Chondrocyte (in vitro differentiated cells): Measurements from ENCODE around the gene C9orf50. TPM values are rescaled to one million over a fixed set of nuclear protein-coding genes. Genes with fewer than 3 reads are reported as not detected.

Experiments used
- DNase-seq: peaks from one replicate; pipeline ENCODE4 v3.0.0; 2021; ENCODE audit warnings: mixed read lengths, low spot score
- H3K27ac Mint-ChIP-seq: one replicate; pipeline ENCODE4 v1.8.0; 2021; ENCODE audit warnings: mild to moderate bottlenecking, moderate library complexity, mixed read lengths; ENCODE audit not compliant: unreplicated experiment
- H3K27me3 Mint-ChIP-seq: 2 replicates; pipeline ENCODE4 v1.8.0; 2021; ENCODE audit warnings: low read depth, mixed read lengths
- H3K36me3 Mint-ChIP-seq: 2 replicates; pipeline ENCODE4 v1.8.0; 2021; ENCODE audit warnings: low read depth, mixed read lengths
- H3K4me1 Mint-ChIP-seq: 2 replicates; pipeline ENCODE4 v1.8.0; 2021; ENCODE audit warnings: low read depth, mild to moderate bottlenecking, mixed read lengths
- H3K4me3 Mint-ChIP-seq: one replicate; pipeline ENCODE4 v1.8.0; 2021; ENCODE audit warnings: mild to moderate bottlenecking, moderate library complexity, mixed read lengths; ENCODE audit not compliant: unreplicated experiment
- H3K9me3 Mint-ChIP-seq: 2 replicates; pipeline ENCODE4 v1.8.0; 2021; ENCODE audit warnings: low read depth, mixed read lengths
- total RNA-seq: library from RNA; stranded (reverse); gene quantifications from 3 replicates; pipeline ENCODE4 v1.2.1, GENCODE V29; 2021
- TF ChIP-seq, protein P1 (sequence below): fragments of 200-600 bp; sonication (generic); IDR thresholded peaks from 2 replicates; pipeline ENCODE4 v1.5.0; 2021; ENCODE audit warnings: antibody characterized with exemption, mild to moderate bottlenecking, moderate library complexity

C9orf50 gene
- total RNA-seq, 1 donor from 2014 or later = 0.30 TPM

DNA sequence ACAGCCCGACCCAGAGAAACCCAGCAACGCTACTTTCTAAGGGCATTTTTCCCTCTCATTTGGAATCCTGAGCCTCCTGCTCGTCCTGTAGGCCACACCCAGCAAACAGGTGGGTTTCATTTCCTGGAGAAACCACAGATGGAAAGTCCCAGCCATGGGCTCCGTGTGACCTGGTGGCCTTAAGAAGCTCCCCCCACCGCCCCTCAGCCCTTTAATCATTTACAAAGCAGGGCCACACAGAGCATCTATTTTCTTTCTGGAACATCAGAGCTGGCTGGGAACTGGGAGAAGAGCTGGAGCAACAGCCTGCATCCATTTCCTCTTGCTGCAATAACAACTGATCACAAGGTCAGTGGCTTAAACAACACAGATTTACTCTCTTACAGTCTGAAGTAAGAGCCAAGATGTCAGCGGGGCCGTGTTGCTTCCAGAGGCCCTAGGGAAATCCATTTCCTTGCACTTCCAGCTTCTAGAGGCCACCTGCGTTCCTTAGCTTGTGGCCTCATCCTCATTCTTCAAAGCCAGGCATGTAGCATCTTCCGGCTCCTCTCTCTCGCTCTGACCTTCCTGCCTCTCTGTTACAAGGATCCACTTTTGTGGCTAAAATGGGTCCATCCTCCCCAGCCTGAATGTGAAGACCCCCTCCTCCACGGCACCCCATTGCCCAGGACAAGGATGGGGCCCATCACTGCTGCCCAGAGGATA, 40.5 kb downstream of the C9orf50 start:
- peaks cover 18% of the 10 kb centered on the region for H3K4me1 Mint-ChIP-seq
- no peaks in the 10 kb centered on the region for H3K36me3 Mint-ChIP-seq
- DNase-seq = no peak
- H3K9me3 Mint-ChIP-seq = no peaks in the 10 kb centered on the region
- H3K27ac Mint-ChIP-seq = no peak overlapping the region
- no peak overlapping the region for H3K4me3 Mint-ChIP-seq
- TF ChIP-seq, protein P1, sequence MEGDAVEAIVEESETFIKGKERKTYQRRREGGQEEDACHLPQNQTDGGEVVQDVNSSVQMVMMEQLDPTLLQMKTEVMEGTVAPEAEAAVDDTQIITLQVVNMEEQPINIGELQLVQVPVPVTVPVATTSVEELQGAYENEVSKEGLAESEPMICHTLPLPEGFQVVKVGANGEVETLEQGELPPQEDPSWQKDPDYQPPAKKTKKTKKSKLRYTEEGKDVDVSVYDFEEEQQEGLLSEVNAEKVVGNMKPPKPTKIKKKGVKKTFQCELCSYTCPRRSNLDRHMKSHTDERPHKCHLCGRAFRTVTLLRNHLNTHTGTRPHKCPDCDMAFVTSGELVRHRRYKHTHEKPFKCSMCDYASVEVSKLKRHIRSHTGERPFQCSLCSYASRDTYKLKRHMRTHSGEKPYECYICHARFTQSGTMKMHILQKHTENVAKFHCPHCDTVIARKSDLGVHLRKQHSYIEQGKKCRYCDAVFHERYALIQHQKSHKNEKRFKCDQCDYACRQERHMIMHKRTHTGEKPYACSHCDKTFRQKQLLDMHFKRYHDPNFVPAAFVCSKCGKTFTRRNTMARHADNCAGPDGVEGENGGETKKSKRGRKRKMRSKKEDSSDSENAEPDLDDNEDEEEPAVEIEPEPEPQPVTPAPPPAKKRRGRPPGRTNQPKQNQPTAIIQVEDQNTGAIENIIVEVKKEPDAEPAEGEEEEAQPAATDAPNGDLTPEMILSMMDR = no peak
- H3K27me3 Mint-ChIP-seq = no peaks in the 10 kb centered on the region

DNA sequence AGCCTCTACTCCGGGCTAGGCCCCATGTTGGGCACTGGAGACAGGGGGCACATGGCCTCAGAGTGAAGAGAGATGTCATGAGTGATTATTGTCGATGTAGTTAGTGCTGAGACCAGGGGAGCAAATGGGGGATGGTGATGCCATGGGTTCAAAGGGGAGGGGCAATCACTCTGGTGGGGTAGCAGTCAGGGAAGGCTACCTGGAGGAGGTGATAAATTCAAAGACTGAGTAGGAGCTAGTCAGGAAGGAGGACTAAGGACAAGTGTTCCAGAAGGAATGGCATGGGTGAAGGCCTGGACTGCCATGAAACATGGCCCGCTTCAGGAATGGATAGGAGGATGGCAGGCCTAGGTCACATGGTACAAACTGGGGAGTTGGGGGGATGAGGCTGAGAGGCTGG, 41.6 kb downstream of the C9orf50 start:
- H3K36me3 Mint-ChIP-seq = no peaks in the 10 kb centered on the region
- H3K27ac Mint-ChIP-seq = no peak overlapping the region
- TF ChIP-seq, protein P1 = no peak
- no peaks in the 10 kb centered on the region for H3K27me3 Mint-ChIP-seq
- H3K4me1 Mint-ChIP-seq = peaks cover 23% of the 10 kb centered on the region
- DNase-seq = no peak
- no peak overlapping the region for H3K4me3 Mint-ChIP-seq
- H3K9me3 Mint-ChIP-seq = no peaks in the 10 kb centered on the region

DNA sequence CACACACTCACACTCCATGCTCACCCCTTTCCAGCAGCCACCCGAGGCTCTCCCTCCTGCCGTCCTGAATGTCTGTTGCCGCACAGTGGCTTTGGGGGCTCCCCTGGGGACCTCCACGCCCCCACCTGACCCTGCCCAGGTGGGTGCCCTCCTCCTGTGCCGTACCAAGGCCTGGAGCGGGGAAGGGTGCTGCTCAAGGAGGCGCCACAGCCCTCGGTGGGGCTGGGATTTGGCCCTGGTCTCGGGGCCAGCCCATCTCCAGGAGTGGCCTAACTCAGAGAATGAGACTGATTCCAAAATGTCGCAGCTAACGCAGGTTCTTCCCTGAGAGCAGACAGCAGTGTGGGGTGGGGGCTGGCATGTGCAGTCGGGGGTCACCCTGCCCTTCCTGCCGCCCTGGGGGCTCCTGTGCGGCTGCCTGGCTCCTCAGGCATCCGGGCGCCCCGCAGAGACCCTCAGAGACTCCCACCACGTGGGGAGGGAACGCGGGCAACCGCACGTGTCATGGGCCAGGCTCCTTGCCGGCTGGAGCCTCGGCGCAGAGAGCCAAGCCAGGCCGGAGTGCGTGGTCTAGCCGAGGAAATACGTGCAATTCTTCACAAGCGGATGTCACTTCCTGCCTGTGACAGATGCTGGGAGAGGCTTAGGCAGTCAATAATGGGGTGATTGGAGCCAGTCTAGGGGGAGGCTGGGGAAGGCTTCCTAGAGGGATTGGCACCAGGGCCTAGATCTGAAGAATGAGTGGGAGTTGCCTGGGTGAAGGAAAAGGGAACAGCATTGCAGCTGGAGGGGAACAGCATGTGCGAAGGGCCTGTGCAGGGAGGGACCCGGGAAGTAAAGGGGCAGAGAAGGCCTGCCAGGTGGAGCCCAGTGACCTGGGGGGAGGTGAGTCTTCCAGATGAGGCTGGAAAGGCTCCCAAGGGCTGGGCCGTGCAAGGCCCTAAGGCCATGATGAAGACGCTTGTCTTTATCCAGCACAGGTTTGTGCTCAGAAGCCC, 44.1 kb downstream of the C9orf50 start:
- no peak for DNase-seq
- peaks cover 23% of the 10 kb centered on the region for H3K4me1 Mint-ChIP-seq
- H3K9me3 Mint-ChIP-seq = peaks cover 6% of the 10 kb centered on the region
- H3K36me3 Mint-ChIP-seq = no peaks in the 10 kb centered on the region
- H3K27ac Mint-ChIP-seq = no peak overlapping the region
- no peaks in the 10 kb centered on the region for H3K27me3 Mint-ChIP-seq
- TF ChIP-seq, protein P1 = no peak
- no peak overlapping the region for H3K4me3 Mint-ChIP-seq

DNA sequence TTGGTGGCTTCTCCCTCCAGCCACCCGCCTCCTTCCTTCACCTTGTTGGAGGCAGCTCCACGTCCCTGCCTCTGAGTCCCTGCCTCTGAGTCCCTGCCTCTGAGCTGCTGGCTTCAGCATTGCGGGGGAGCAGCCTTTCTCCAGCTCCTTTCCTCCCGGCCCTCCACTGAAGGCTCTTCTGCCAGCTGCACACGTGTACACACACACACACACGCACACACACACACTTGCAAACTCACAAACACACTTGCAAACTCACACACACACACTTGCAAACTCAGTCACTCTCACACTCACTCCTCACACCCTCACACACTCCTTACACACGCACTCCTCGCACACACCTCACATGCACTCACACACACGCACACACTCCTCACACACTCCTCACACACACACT, 45.1 kb downstream of the C9orf50 start:
- Mint-ChIP-seq H3K4me1 (peaks cover 28% of the 10 kb centered on the region), H3K27me3 (no peaks in the 10 kb centered on the region), H3K9me3 (peaks cover 6% of the 10 kb centered on the region), H3K36me3 (no peaks in the 10 kb centered on the region), H3K27ac (no peak overlapping the region), H3K4me3 (no peak overlapping the region)
- TF ChIP-seq, protein P1 = no peak
- DNase-seq = no peak

DNA sequence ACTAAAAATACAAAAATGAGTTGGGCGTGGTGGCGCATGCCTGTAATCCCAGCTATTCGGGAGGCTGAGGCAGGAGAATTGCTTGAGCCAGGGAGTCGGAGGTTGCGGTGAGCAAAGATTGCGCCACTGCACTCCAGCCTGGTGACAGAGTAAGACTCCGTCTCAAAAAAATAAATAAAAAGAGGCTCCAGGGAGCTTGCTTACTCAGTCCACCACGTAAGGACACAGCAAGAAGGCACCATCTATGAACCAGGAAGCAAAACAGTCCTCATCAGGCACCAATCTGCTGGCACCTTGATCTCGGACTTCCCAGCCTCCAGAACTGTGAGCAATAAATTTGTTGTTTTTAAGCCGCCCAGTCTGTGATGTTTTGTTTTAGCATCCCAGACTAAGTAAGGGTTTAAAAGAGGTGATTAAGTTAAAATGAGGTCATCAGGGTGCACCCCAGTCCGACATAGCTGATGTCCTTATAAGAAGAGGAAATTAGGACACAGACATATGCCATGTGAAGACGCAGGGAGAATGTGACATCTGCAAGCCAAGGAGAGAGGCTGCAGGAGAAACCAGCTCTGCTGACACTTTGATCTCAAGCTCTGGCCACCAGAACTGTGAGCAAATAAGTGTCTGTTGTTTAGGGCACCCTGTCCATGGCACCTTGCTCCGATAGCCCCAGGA, 45.9 kb downstream of the C9orf50 start:
- Mint-ChIP-seq H3K4me1 (peaks cover 35% of the 10 kb centered on the region), H3K4me3 (no peak overlapping the region), H3K27ac (no peak overlapping the region), H3K9me3 (peaks cover 6% of the 10 kb centered on the region), H3K27me3 (no peaks in the 10 kb centered on the region), H3K36me3 (no peaks in the 10 kb centered on the region)
- TF ChIP-seq, protein P1 = no peak
- DNase-seq = no peak
